ENCODE measurements around the gene ELAPOR1. TPM values are rescaled to one million over a fixed set of nuclear protein-coding genes. Genes with fewer than 3 reads are reported as not detected.

ELAPOR1 gene
- total and polyA plus RNA-seq, 4 donors, result 0.13 to 0.42 (median 0.17) TPM; not detected in 1

DNA sequence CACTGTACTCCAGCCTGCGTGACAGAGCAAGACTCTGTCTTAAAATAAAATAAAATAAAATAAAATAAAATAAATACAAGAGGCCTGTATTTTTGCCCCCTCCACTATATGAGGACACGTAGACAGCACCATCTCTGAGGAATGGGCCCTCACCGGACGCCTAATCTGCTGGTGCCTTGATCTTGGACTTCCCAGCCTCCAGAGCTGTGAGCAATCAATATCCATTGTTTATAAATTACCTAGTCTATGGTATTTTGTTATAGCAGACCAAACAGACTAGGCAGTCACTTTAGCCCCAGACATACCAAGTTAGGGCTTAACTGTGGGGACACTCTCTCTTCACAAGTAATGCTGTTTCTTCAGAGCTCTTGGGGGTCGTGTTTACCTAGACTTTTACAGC, 6.4 kb downstream of the ELAPOR1 start:
- Histone ChIP-seq H3K27me3 (ENCODE audit: control insufficient read depth in 4 of 4, insufficient read depth in 4 of 4, low read length in 3 of 4) (no peaks in the 10 kb centered on the region), H3K4me3 (ENCODE audit: low read depth in 1 of 3, low read length in 3 of 3) (no peak overlapping the region), H3K9me3 (ENCODE audit: control insufficient read depth in 4 of 4, low read length in 3 of 4) (no peaks in the 10 kb centered on the region), H3K36me3 (ENCODE audit: control insufficient read depth in 4 of 4, insufficient read depth in 3 of 4, low read depth in 1 of 4, low read length in 3 of 4) (no peaks in the 10 kb centered on the region), H3K27ac (ENCODE audit: low read depth in 1 of 2, low read length in 2 of 2) (no peak overlapping the region), H3K9ac (ENCODE audit: low read depth in 1 of 2, low read length in 2 of 2) (no peak overlapping the region), H3K4me1 (ENCODE audit: control insufficient read depth in 4 of 4, insufficient read depth in 4 of 4, low read length in 3 of 4) (no peaks in the 10 kb centered on the region)
- WGBS, result 94% methylated on average over 5 of the region's 5 CpGs
- TF ChIP-seq FOXA2 (IDR thresholded peaks at IDR 0.05) (no peak), TAF1 (conservative IDR thresholded peaks at IDR 0.05) (no peak), YY1 (IDR thresholded peaks at IDR 0.05) (no peak), MAX (IDR thresholded peaks at IDR 0.05) (no peak), HNF4G (IDR thresholded peaks at IDR 0.05) (no peak), SP1 (IDR thresholded peaks at IDR 0.05) (no peak), ATF3 (IDR thresholded peaks at IDR 0.05) (no peak), CTCF (IDR thresholded peaks at IDR 0.05; ENCODE audit: low read depth, low read length, missing input control) (no peak), JUND (IDR thresholded peaks at IDR 0.05) (no peak), RXRA (IDR thresholded peaks at IDR 0.05) (no peak), NR2F2 (IDR thresholded peaks at IDR 0.05) (no peak), EGR1 (IDR thresholded peaks at IDR 0.05; ENCODE audit: low read depth in 2 of 2) (no peak), REST (IDR thresholded peaks at IDR 0.05) (no peak), FOXA1 (IDR thresholded peaks at IDR 0.05) (no peak), GABPA (IDR thresholded peaks at IDR 0.05 in 1 of 2, conservative IDR thresholded peaks at IDR 0.05 in 1 of 2) (no peak), RAD21 (IDR thresholded peaks at IDR 0.05) (no peak), HNF4A (conservative IDR thresholded peaks at IDR 0.05) (no peak)
- TF ChIP-seq, protein P1, sequence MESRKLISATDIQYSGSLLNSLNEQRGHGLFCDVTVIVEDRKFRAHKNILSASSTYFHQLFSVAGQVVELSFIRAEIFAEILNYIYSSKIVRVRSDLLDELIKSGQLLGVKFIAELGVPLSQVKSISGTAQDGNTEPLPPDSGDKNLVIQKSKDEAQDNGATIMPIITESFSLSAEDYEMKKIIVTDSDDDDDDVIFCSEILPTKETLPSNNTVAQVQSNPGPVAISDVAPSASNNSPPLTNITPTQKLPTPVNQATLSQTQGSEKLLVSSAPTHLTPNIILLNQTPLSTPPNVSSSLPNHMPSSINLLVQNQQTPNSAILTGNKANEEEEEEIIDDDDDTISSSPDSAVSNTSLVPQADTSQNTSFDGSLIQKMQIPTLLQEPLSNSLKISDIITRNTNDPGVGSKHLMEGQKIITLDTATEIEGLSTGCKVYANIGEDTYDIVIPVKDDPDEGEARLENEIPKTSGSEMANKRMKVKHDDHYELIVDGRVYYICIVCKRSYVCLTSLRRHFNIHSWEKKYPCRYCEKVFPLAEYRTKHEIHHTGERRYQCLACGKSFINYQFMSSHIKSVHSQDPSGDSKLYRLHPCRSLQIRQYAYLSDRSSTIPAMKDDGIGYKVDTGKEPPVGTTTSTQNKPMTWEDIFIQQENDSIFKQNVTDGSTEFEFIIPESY (IDR thresholded peaks at IDR 0.05), result no peak
- no peak for DNase-seq (ENCODE audit: low spot score)

All from liver (tissue), 9 donors.